Astrocyte (in vitro differentiated cells and primary cell): Measurements from ENCODE around the gene BMPR1B. TPM values are rescaled to one million over a fixed set of nuclear protein-coding genes. Genes with fewer than 3 reads are reported as not detected.

Source experiments
- DNase-seq: peaks from one replicate; pipeline ENCODE4 v3.0.0-alpha.2; 2010; ENCODE audit warnings: low read depth
- FAIRE-seq: peaks from 2 replicates; lab custom pipeline; 2011; peaks lifted over from hg19 to GRCh38; lab: Jason Lieb, UNC
- H2AFZ ChIP-seq: 2 replicates; pipeline ENCODE4 v1.6.0; 2012; ENCODE audit warnings: low read depth, low read length, inconsistent platforms
- H3K27ac ChIP-seq: 2 replicates; pipeline ENCODE4 v1.5.1; 2011; ENCODE audit warnings: low read depth, low read length, inconsistent platforms
- H3K27me3 ChIP-seq: 2 replicates; pipeline ENCODE4 v1.6.0; 2011; ENCODE audit warnings: low read length, inconsistent platforms; ENCODE audit not compliant: insufficient read depth
- H3K36me3 ChIP-seq: 2 replicates; pipeline ENCODE4 v1.5.1; 2011; ENCODE audit warnings: low read length, inconsistent platforms; ENCODE audit not compliant: insufficient read depth
- H3K4me1 ChIP-seq: 2 replicates; pipeline ENCODE4 v1.5.1; 2011; ENCODE audit warnings: low read length, inconsistent platforms; ENCODE audit not compliant: insufficient read depth
- H3K4me2 ChIP-seq: 2 replicates; pipeline ENCODE4 v1.6.0; 2012; ENCODE audit warnings: low read length, inconsistent platforms
- H3K4me3 ChIP-seq: 2 replicates; pipeline ENCODE4 v1.5.1; 2011; ENCODE audit warnings: low read depth, mild to moderate bottlenecking, low read length, inconsistent platforms; ENCODE audit not compliant: insufficient read depth
- H3K79me2 ChIP-seq: 2 replicates; pipeline ENCODE4 v1.6.0; 2012; ENCODE audit warnings: mild to moderate bottlenecking, low read length, inconsistent platforms; ENCODE audit not compliant: insufficient read depth
- H3K9ac ChIP-seq: 2 replicates; pipeline ENCODE4 v1.6.0; 2012; ENCODE audit warnings: mild to moderate bottlenecking, low read length, inconsistent platforms
- H3K9me3 ChIP-seq: 2 replicates; pipeline ENCODE4 v1.5.1; 2012; ENCODE audit warnings: low read depth, mild to moderate bottlenecking, low read length, inconsistent platforms; ENCODE audit not compliant: insufficient read depth
- H4K20me1 ChIP-seq: 2 replicates; pipeline ENCODE4 v1.6.0; 2012; ENCODE audit warnings: low read length, inconsistent platforms; ENCODE audit not compliant: insufficient read depth
- H3K27ac Mint-ChIP-seq: one replicate; pipeline ENCODE4 v1.8.0; 2021; ENCODE audit warnings: mild to moderate bottlenecking, mixed read lengths; ENCODE audit not compliant: unreplicated experiment
- H3K27me3 Mint-ChIP-seq: one replicate; pipeline ENCODE4 v1.8.0; 2021; ENCODE audit warnings: low read depth, mixed read lengths; ENCODE audit not compliant: unreplicated experiment
- H3K36me3 Mint-ChIP-seq: one replicate; pipeline ENCODE4 v1.8.0; 2021; ENCODE audit warnings: low read depth, mixed read lengths; ENCODE audit not compliant: unreplicated experiment
- H3K4me1 Mint-ChIP-seq: one replicate; pipeline ENCODE4 v1.8.0; 2021; ENCODE audit warnings: low read depth, mixed read lengths; ENCODE audit not compliant: unreplicated experiment
- H3K4me3 Mint-ChIP-seq: one replicate; pipeline ENCODE4 v1.8.0; 2021; ENCODE audit warnings: mild to moderate bottlenecking, moderate library complexity, mixed read lengths; ENCODE audit not compliant: unreplicated experiment
- H3K9me3 Mint-ChIP-seq: one replicate; pipeline ENCODE4 v1.8.0; 2021; ENCODE audit warnings: mild to moderate bottlenecking, mixed read lengths; ENCODE audit not compliant: unreplicated experiment
- CTCF ChIP-seq: IDR thresholded peaks from 2 replicates; pipeline ENCODE4 v1.5.1; 2011; ENCODE audit warnings: low read depth, mild to moderate bottlenecking, inconsistent platforms, low read length, moderate library complexity; ENCODE audit not compliant: insufficient read depth
- EZH2 ChIP-seq: IDR thresholded peaks from 2 replicates; pipeline ENCODE4 v1.6.1; 2012; ENCODE audit warnings: mild to moderate bottlenecking, low read length, inconsistent platforms; ENCODE audit not compliant: insufficient read depth
- total RNA-seq: library from RNA; stranded (reverse); gene quantifications from 2 replicates; pipeline ENCODE4 v1.2.1, GENCODE V29; 2021

Gene BMPR1B
- total RNA-seq, 1 donor from 2014 or later = 14.1 TPM

DNA sequence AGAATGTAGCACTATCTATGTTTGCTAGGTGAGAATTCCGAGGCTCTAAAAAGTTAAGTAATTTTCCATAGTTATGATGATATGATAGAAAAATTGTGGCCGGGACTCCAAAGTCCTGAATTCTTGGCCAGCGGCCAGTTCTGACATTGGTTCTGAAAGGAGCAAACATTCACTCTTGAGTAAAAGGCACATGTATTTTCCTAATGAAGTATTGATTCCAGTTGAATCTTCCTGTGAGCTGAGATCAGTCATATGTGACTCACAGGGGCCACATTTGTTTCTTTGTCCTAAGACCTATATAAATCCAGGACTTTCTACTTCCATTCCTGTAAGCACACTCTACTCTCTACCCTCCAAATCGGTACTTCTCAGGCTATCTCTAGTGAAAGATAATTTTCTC lies 349.9 kb downstream of the BMPR1B start:
- DNase-seq (peak; percentile 51), FAIRE-seq (peak; percentile 17)
- Histone ChIP-seq H3K9ac (no peak overlapping the region), H2AFZ (no peak overlapping the region), H3K4me2 (peak overlapping the region; percentile 6), H3K9me3 (no peaks in the 10 kb centered on the region), H3K36me3 (no peaks in the 10 kb centered on the region), H3K27ac (no peak overlapping the region), H3K4me3 (no peak overlapping the region), H3K4me1 (peaks cover 24% of the 10 kb centered on the region), H3K27me3 (peaks cover 2% of the 10 kb centered on the region), H4K20me1 (no peaks in the 10 kb centered on the region), H3K79me2 (no peaks in the 10 kb centered on the region)
- Mint-ChIP-seq H3K4me1 (peaks cover 27% of the 10 kb centered on the region), H3K9me3 (no peaks in the 10 kb centered on the region), H3K4me3 (no peak overlapping the region), H3K36me3 (no peaks in the 10 kb centered on the region), H3K27ac (peak overlapping the region; percentile 37), H3K27me3 (no peaks in the 10 kb centered on the region)
- TF ChIP-seq EZH2 (no peak), CTCF (no peak)

- no peaks in the 10 kb centered on the region for H3K36me3 ChIP-seq
- no peaks in the 10 kb centered on the region for H4K20me1 ChIP-seq
- no peaks in the 10 kb centered on the region for H3K27me3 Mint-ChIP-seq
- H3K27ac Mint-ChIP-seq = no peak overlapping the region
- H3K4me3 Mint-ChIP-seq = no peak overlapping the region
- H3K36me3 Mint-ChIP-seq = no peaks in the 10 kb centered on the region
- no peak overlapping the region for H3K9ac ChIP-seq
- no peak overlapping the region for H3K27ac ChIP-seq
- no peaks in the 10 kb centered on the region for H3K9me3 ChIP-seq
- no peaks in the 10 kb centered on the region for H3K9me3 Mint-ChIP-seq
- H3K4me3 ChIP-seq = no peak overlapping the region
- FAIRE-seq = no peak
- H3K4me1 ChIP-seq = peaks cover 24% of the 10 kb centered on the region
- peaks cover 27% of the 10 kb centered on the region for H3K4me1 Mint-ChIP-seq
- peaks cover 2% of the 10 kb centered on the region for H3K27me3 ChIP-seq
- H2AFZ ChIP-seq = no peak overlapping the region
- TF ChIP-seq CTCF (no peak), EZH2 (no peak)
- H3K79me2 ChIP-seq = no peaks in the 10 kb centered on the region
- peak overlapping the region; percentile 12 for H3K4me2 ChIP-seq
- DNase-seq = peak; percentile 60
Measured at GRCh38 chr4:95108883-95109421, 351.2 kb downstream of the BMPR1B start.

DNA sequence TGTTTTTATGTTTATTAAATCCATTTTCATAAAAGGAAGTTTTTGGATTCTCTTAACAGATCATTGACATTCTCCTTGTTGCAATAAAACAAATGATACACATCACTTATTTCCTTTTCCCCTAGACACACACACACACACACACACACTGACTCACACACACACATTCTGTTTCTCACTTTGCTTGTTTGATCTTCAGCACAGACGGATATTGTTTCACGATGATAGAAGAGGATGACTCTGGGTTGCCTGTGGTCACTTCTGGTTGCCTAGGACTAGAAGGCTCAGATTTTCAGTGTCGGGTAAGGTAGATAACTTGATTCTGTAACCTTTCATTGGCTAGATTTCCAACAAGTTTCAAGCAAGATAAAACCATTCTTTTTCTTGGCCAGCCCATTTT lies 356.8 kb downstream of the BMPR1B start:
- peaks cover 17% of the 10 kb centered on the region for H3K4me1 Mint-ChIP-seq
- FAIRE-seq (no peak), DNase-seq (no peak)
- Histone ChIP-seq H3K36me3 (no peaks in the 10 kb centered on the region), H3K27ac (no peak overlapping the region), H2AFZ (no peak overlapping the region), H3K9me3 (no peaks in the 10 kb centered on the region), H3K4me3 (no peak overlapping the region), H3K9ac (no peak overlapping the region), H3K4me2 (no peak overlapping the region), H4K20me1 (no peaks in the 10 kb centered on the region), H3K27me3 (no peaks in the 10 kb centered on the region), H3K4me1 (no peaks in the 10 kb centered on the region), H3K79me2 (no peaks in the 10 kb centered on the region)
- H3K27me3 Mint-ChIP-seq = no peaks in the 10 kb centered on the region
- H3K36me3 Mint-ChIP-seq = peaks cover 6% of the 10 kb centered on the region
- TF ChIP-seq EZH2 = no peak
- no peak for TF ChIP-seq CTCF
- H3K9me3 Mint-ChIP-seq = no peaks in the 10 kb centered on the region
- no peak overlapping the region for H3K27ac Mint-ChIP-seq
- no peak overlapping the region for H3K4me3 Mint-ChIP-seq
